ENCODE data around the gene SPATA20. TPM values are rescaled to one million over a fixed set of nuclear protein-coding genes. Genes with fewer than 3 reads are reported as not detected.

The SPATA20 gene
- total RNA-seq, 1 donor from 2014 or later = 52.3 TPM

GRCh38 chr17:50599606-50600005 lies 52.6 kb downstream of the SPATA20 start:
- Mint-ChIP-seq H3K27me3 (peaks cover 21% of the 10 kb centered on the region), H3K4me1 (peaks cover 4% of the 10 kb centered on the region), H3K4me3 (no peak overlapping the region), H3K27ac (no peak overlapping the region), H3K9me3 (no peaks in the 10 kb centered on the region), H3K36me3 (ENCODE audit: low read depth) (no peaks in the 10 kb centered on the region)
- no peak for DNase-seq
- ChIA-PET POLR2A (no interaction called here), CTCF (no interaction called here)
- no peak for ATAC-seq (ENCODE audit: low read depth)
- TF ChIP-seq, protein P1, sequence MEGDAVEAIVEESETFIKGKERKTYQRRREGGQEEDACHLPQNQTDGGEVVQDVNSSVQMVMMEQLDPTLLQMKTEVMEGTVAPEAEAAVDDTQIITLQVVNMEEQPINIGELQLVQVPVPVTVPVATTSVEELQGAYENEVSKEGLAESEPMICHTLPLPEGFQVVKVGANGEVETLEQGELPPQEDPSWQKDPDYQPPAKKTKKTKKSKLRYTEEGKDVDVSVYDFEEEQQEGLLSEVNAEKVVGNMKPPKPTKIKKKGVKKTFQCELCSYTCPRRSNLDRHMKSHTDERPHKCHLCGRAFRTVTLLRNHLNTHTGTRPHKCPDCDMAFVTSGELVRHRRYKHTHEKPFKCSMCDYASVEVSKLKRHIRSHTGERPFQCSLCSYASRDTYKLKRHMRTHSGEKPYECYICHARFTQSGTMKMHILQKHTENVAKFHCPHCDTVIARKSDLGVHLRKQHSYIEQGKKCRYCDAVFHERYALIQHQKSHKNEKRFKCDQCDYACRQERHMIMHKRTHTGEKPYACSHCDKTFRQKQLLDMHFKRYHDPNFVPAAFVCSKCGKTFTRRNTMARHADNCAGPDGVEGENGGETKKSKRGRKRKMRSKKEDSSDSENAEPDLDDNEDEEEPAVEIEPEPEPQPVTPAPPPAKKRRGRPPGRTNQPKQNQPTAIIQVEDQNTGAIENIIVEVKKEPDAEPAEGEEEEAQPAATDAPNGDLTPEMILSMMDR (IDR thresholded peaks at IDR 0.05) = no peak
- intact Hi-C loops (cut with micrococcal nuclease) = no loop called here

DNA sequence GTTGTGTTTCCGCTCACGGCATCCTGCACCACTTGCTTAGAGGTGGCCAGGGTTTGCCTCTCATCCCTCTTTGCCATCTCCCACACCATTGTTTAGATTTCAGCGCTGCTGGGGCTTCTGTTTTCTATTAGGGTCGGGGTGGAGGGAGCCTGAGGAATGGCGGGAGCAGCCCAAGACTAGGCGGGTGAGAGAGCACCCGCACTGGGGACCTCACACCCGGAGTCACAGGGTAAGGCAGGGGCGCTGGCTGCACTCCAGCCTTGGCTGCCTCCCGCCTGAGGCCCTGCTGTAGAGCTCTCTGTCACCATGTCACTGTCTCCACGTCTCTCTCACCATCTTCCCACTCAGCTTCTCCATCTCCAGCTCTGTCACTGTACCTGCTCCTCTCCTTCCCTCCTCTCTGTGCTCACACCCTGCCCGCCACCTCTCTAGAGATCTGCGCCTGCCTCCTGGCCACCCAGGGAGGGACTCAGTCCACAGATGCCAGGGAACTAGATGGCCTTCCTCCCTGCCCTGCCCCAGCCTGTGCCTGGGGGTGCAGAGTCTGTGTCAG lies 54.9 kb downstream of the SPATA20 start:
- ATAC-seq (ENCODE audit: low read depth) (no peak), DNase-seq (no peak)
- POLR2A ChIA-PET = no interaction called here
- H3K9me3 Mint-ChIP-seq = no peaks in the 10 kb centered on the region
- H3K27ac Mint-ChIP-seq = no peak overlapping the region
- H3K36me3 Mint-ChIP-seq (ENCODE audit: low read depth) = no peaks in the 10 kb centered on the region
- intact Hi-C loops (cut with micrococcal nuclease) = no loop called here
- H3K27me3 Mint-ChIP-seq = peaks cover 35% of the 10 kb centered on the region
- TF ChIP-seq, protein P1 (IDR thresholded peaks at IDR 0.05) = no peak
- no peak overlapping the region for H3K4me3 Mint-ChIP-seq
- H3K4me1 Mint-ChIP-seq = peaks cover 4% of the 10 kb centered on the region
- CTCF ChIA-PET = no interaction called here

GRCh38 chr17:50602836-50603235 lies 55.9 kb downstream of the SPATA20 start:
- H3K4me3 Mint-ChIP-seq = no peak overlapping the region
- no peaks in the 10 kb centered on the region for H3K36me3 Mint-ChIP-seq (ENCODE audit: low read depth)
- H3K4me1 Mint-ChIP-seq = peaks cover 4% of the 10 kb centered on the region
- ChIA-PET CTCF (no interaction called here), POLR2A (no interaction called here)
- ATAC-seq (ENCODE audit: low read depth) = no peak
- peaks cover 40% of the 10 kb centered on the region for H3K27me3 Mint-ChIP-seq
- H3K27ac Mint-ChIP-seq = no peak overlapping the region
- no peaks in the 10 kb centered on the region for H3K9me3 Mint-ChIP-seq
- no peak for DNase-seq
- TF ChIP-seq, protein P1 (IDR thresholded peaks at IDR 0.05) = no peak
- intact Hi-C loops (cut with micrococcal nuclease) = no loop called here

DNA sequence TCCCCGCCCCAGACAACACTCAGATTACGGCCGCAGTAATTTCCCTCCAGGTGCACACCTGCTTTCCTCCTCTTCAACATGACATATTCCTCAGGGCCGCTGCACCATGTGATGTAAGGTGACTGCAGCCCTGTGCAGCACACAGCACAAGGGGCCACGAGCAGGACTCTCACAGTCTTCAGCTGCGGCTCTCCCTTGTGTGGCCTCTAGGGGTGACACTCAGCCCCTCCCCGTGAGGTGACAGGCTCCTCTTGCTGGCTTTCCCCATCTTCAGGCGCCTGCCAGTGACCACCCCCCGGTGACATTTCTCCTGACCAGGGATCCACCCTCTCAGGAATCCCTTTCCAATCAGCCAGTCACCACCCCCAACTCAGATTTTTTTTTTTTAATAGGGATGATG lies 56.4 kb downstream of the SPATA20 start:
- intact Hi-C loops (cut with micrococcal nuclease) = no loop called here
- DNase-seq (no peak), ATAC-seq (ENCODE audit: low read depth) (no peak)
- H3K27me3 Mint-ChIP-seq = peaks cover 40% of the 10 kb centered on the region
- TF ChIP-seq, protein P1 (IDR thresholded peaks at IDR 0.05) = no peak
- ChIA-PET POLR2A (no interaction called here), CTCF (no interaction called here)
- H3K27ac Mint-ChIP-seq = no peak overlapping the region
- no peak overlapping the region for H3K4me3 Mint-ChIP-seq
- no peaks in the 10 kb centered on the region for H3K36me3 Mint-ChIP-seq (ENCODE audit: low read depth)
- no peaks in the 10 kb centered on the region for H3K9me3 Mint-ChIP-seq
- H3K4me1 Mint-ChIP-seq = peaks cover 3% of the 10 kb centered on the region

- intact Hi-C loops (cut with micrococcal nuclease) = no loop called here
- no peak for DNase-seq
- Mint-ChIP-seq H3K4me1 (no peaks in the 10 kb centered on the region), H3K9me3 (no peaks in the 10 kb centered on the region), H3K27me3 (peaks cover 40% of the 10 kb centered on the region), H3K36me3 (ENCODE audit: low read depth) (no peaks in the 10 kb centered on the region), H3K27ac (no peak overlapping the region), H3K4me3 (no peak overlapping the region)
- CTCF ChIA-PET = no interaction called here
- TF ChIP-seq, protein P1 (IDR thresholded peaks at IDR 0.05) = no peak
- ATAC-seq (ENCODE audit: low read depth) = no peak
- POLR2A ChIA-PET = no interaction called here
Observed at GRCh38 chr17:50604513-50604912, 57.5 kb downstream of the SPATA20 start.
